GM12892 (cell line): ENCODE measurements around the gene IFRD2.

Experiments
- POLR2A ChIP-seq: IDR thresholded peaks from 2 replicates; pipeline ENCODE4 v1.6.1; 2011; ENCODE audit warnings: low read depth, low read length, control low read depth
- POLR2AphosphoS5 ChIP-seq: IDR thresholded peaks from 2 replicates; pipeline ENCODE4 v1.6.1; 2011; ENCODE audit warnings: low read depth, low read length, control low read depth

DNA sequence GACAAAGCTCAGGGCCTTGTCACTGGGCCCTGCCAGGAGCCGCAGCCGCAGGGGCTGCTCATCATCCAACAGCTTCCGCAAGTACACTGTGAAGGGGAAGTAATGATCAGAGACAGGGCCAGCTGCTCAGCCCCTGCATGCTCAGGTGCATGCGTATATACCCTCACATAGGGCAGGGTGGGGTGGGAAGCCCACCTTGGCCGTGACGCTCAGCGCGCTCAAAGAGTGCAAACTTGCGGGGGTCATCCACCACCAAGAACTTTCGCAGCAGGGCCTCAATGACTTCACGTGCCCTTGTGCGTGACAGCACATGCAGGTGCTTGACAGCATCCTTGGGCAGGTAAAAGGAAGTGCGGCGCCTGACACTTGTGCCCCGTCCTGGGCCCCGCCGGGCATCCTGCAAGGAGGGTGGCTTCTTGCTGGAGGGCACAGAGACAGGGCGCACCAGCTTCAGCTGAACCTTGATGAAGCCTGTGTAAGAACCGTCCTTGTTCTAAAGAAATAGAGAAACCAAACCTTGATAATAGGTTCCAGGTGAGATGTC is 39.2 kb upstream of the IFRD2 start:
- TF ChIP-seq POLR2AphosphoS5 (no peak), POLR2A (no peak)
